Embryonic facial prominence (tissue), 1 donor: ENCODE measurements around the gene TBCE.

ENCODE experiments used
- DNase-seq: peaks from one replicate; pipeline ENCODE4 v3.0.0-alpha.2; 2016; ENCODE audit errors: extremely low spot score

Gene TBCE

DNA sequence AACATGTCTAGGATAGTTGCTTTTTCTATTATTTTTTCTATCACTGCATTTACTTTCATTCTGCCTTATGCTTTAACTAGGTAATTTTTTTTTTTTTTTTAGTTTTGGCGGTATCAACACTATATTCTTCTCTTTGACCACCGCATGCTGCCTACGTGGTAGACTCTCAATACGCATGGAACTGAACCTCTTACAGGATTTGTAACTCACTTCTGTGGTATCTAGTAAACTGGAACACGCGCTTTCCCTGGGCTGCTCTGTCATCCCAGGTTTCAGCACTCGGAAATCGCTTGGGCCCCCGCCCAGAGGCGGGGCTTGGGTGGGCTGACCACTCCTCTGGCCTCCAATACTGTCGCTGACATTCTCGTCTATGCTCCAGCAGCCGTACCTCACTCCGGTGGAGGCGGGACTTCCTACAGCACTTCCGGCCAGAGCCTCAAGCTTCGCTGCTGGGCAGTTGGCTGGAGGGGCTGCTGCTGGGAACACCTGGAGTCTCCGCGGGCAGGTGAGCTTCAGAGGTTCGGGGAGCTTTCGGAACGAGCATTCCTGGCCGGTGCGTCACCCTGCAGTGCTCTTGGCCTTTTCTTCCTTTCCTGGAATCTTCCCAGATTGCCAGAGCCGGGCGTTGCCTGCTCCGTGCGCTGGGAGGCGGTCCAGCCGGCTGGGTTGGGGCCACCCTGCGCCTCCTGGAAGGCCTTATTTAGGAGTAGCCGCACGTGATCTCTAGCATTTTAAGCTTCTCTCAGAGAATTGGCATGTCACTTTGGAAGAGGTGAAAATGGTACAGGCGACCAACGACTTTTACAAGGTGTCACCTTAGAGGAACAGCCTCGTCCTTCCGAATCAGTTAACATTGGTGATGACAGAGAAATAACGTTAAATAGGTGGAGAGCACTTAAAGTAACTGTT, at the start of gene TBCE:
Gene TBCE, plus strand, starts transcription at position 428 of the 909 bp plus-strand sequence. CDS start 12,623 bp downstream, outside the sequence.
- DNase-seq, result peak; percentile 89

GRCh38 chr1:235319255-235319654, 48.0 kb upstream of the TBCE start:
- DNase-seq, result no peak

- no peak for DNase-seq
Observed at GRCh38 chr1:235320521-235321179, 46.6 kb upstream of the TBCE start.

DNA sequence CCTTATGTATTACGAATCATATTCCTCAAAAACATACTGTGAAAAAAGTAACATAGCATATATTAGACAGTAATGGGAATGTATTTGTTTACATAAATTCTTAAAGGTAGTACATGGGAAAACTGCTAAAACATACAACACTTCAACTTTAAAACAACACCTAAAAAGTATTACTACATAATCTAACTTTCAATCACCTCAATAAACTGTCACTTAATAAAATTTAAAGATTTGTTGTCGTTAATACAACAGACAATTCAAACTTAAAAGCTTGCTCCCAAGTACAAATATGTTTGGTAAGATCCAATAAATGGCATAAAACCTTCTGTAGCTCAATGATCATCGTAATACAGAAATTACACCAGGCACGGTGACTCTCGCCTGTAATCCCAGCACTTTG, 42.9 kb upstream of the TBCE start:
- no peak for DNase-seq

GRCh38 chr1:235325139-235325538, 42.1 kb upstream of the TBCE start:
- no peak for DNase-seq

- DNase-seq, result no peak
Observed at GRCh38 chr1:235325854-235326253, 41.4 kb upstream of the TBCE start.

- DNase-seq, result peak; percentile 98
Observed at GRCh38 chr1:235326719-235327558, 40.3 kb upstream of the TBCE start.

DNA sequence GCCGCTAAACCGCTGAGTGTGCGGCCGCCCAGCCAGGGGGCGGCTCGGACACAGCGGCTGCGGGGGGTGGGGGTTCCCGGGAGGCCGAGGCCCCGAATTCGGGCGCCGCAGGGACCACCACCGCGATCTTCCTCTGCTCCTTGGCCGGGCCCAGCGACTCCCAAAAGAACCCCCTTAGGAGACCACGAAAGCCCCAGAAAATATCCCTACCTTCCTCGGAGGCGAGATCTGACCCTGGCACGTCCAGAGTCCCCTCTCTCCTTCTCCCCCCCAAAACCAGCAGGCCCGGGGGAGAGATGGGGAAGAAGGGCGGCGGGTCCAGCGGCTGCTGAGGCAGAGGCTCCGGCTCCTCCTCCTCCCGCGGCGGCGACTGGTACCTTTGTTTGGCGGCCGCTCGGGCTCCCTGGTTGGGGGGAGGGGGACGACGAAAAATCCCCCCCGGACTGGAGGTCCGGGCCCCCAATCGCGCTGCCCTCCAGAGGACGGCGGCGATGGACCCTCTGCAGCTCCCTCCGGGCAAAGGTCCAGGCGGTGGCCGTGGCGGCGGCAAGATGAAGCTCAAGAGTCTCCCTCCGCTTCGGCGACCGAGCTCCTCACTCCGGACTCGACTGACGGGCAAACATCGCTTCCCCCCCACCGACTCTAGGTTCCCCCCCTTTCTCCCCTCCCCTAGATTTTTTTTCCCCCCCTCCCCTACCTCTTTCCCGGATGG, 39.5 kb upstream of the TBCE start, which contains the start of gene ARID4B:
Gene ARID4B, minus strand, starts transcription at position 621 of the 712 bp plus-strand sequence. CDS start 1,260 bp downstream, outside the sequence.
- DNase-seq, result no peak

- peak; percentile 100 for DNase-seq
Observed at GRCh38 chr1:235328271-235329138, 38.7 kb upstream of the TBCE start, which contains the start of gene GGPS1. Gene GGPS1 (plus strand): TSS chr1:235328570. CDS start chr1:235335265, 6,695 bp downstream.

DNA sequence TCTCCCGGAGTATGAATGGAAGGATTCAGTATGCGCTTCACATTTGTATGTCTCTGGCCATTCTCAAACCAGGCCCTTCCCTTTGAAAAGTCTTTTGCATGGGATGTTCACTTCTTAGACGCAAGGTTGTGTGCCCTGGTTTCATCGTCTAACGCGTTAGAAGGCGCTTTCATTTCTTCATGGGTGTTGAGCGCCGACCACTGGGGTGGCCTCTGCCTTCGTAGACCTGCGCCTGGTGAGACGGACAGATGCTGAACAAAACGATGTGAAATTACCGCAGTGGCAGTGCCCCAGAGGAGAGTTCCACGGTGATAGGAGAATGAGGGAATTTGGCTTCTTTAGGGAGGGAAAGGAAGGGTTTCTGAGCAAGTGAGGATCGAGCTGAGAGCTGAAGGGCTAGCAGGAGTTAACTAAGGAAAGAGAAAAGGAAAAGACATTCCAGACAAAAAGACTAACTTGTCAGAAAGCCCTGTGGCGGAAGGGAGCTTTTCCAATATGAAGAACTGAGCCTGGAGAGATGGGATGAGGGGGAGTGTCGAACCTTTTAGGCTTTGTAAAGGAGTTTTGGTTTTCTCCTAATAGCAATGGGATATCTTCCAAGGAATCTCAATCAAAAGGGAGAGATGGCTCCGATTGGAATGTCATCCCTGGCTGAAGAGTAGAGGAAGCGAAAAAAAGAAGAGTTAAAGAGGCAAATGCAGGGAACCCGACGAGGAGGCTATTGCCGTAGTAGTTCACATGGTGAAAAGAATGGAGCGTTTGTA, 37.9 kb upstream of the TBCE start:
- DNase-seq, result no peak

- no peak for DNase-seq
Observed at GRCh38 chr1:235330918-235331285, 36.3 kb upstream of the TBCE start.

GRCh38 chr1:235331401-235331800, 35.8 kb upstream of the TBCE start:
- DNase-seq, result no peak

- DNase-seq, result no peak
Observed at GRCh38 chr1:235336903-235337302, 30.3 kb upstream of the TBCE start.

DNA sequence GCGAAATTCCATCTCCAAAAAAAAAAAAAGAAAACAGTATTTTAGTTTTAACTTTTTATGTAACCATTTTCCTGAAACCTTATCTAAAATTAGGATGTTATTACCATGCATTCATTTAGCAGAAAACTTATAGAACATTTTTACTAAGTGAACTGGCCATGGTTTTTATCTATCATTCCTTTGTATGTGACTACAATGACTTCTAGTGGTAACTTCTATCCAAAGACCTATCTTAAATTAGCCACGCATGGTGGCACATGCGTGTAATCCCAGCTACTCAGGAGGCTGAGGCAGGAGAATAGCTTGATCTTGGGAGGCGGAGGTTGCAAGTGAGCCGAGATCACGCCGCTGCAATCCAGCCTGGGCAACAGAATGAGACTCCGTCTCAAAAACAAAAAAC, 27.5 kb upstream of the TBCE start:
- no peak for DNase-seq

GRCh38 chr1:235341334-235341733, 25.9 kb upstream of the TBCE start:
- DNase-seq, result no peak

DNA sequence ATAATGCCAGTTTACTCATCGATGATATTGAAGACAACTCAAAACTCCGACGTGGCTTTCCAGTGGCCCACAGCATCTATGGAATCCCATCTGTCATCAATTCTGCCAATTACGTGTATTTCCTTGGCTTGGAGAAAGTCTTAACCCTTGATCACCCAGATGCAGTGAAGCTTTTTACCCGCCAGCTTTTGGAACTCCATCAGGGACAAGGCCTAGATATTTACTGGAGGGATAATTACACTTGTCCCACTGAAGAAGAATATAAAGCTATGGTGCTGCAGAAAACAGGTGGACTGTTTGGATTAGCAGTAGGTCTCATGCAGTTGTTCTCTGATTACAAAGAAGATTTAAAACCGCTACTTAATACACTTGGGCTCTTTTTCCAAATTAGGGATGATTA, 25.2 kb upstream of the TBCE start:
- no peak for DNase-seq

- DNase-seq, result no peak
Observed at GRCh38 chr1:235342471-235342870, 24.8 kb upstream of the TBCE start.

DNA sequence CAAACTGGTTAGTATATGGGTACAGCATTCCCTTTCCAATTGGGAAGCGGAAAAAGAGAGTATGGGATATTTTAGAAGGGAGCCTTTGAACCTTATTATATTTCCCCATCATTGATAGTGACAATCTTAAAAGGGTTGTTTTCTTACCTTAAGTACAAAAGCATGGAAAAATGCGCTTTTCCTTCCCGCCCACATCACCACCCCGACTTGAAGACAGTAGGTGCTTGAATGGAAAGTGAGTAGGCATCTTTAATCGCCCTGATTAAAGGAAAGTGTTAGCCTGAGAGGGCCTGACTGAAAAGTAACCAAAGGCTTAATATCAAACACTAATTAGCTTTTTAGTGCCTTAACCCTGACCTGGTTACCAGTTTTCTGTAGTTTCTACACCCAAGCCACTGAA, 23.5 kb upstream of the TBCE start:
- DNase-seq, result no peak

- no peak for DNase-seq
Observed at GRCh38 chr1:235351441-235351840, 15.8 kb upstream of the TBCE start.

GRCh38 chr1:235351898-235352297, 15.3 kb upstream of the TBCE start:
- no peak for DNase-seq
